CD4-positive, alpha-beta T cell treated with Interferon alpha-2 for 1 hour (primary cell): ENCODE data around the gene IGFALS.

ENCODE experiments used
- DNase-seq, 2 donors: peaks; one replicate each; pipeline ENCODE4 v3.0.0-alpha.2; 2020 to 2022

IGFALS gene

GRCh38 chr16:1788095-1788707, 5.3 kb downstream of the IGFALS start:
- no peak for DNase-seq

- DNase-seq = no peak
Measured at GRCh38 chr16:1787322-1788094, 6.0 kb downstream of the IGFALS start.

GRCh38 chr16:1787056-1787321, 6.5 kb downstream of the IGFALS start:
- no peak for DNase-seq

GRCh38 chr16:1786242-1787055, 7.1 kb downstream of the IGFALS start:
- no peak for DNase-seq

GRCh38 chr16:1785846-1786170, 7.7 kb downstream of the IGFALS start:
- DNase-seq = no peak

GRCh38 chr16:1784977-1785845, 8.3 kb downstream of the IGFALS start:
- no peak for DNase-seq

- DNase-seq = peak; percentile 100
Measured at GRCh38 chr16:1782408-1783264, 10.9 kb downstream of the IGFALS start, which contains the start of the genes NUBP2 and SPSB3. Gene NUBP2, plus strand, starts transcription at chr16:1782960. Its CDS starts 61 bp downstream, at chr16:1783021. Gene SPSB3, minus strand, starts transcription at chr16:1782571. Its CDS starts 1,088 bp downstream, at chr16:1781483.

GRCh38 chr16:1781758-1782407, 11.6 kb downstream of the IGFALS start:
- DNase-seq = peak in 1 of 2 donors; percentile 31

- no peak for DNase-seq
Measured at GRCh38 chr16:1781254-1781653, 12.3 kb downstream of the IGFALS start.

- no peak for DNase-seq
Measured at GRCh38 chr16:1780677-1781072, 12.8 kb downstream of the IGFALS start.

GRCh38 chr16:1779741-1780676, 13.5 kb downstream of the IGFALS start:
- no peak for DNase-seq

- DNase-seq = no peak
Measured at GRCh38 chr16:1779234-1779701, 14.2 kb downstream of the IGFALS start.

- DNase-seq = no peak
Measured at GRCh38 chr16:1778200-1779179, 15.0 kb downstream of the IGFALS start.

- DNase-seq = no peak
Measured at GRCh38 chr16:1777375-1778199, 15.9 kb downstream of the IGFALS start.

- DNase-seq = no peak
Measured at GRCh38 chr16:1776991-1777374, 16.5 kb downstream of the IGFALS start.

- no peak for DNase-seq
Measured at GRCh38 chr16:1776672-1776955, 16.9 kb downstream of the IGFALS start.

GRCh38 chr16:1775846-1776671, 17.4 kb downstream of the IGFALS start:
- no peak for DNase-seq
